ENCODE measurements around the gene ACTA1.
"Not testable (repeated sequence)": the region's sequence is repeated elsewhere in the genome, so short reads cannot be mapped to it uniquely, and the experiment has no call there.

The ACTA1 gene

DNA sequence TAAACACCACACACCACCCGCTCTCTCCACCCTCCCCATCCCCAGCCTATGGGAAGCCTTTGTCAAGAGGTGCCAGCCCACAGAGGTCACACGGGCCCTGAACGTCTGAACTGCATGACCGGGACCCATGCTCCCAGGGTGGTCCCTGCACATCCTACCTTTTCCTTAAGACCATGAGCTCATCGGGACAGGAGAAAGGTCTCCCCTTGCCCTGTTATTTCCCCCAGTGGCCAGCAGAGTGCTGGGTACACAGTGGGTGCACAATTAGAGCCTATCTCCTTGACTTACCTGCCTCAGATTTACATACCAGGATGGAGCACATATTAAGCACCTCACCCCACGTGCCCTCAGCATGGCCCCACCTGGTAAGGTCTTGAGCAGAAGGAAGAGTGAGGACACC, 30.9 kb downstream of the ACTA1 start:
- Histone ChIP-seq H2AFZ (no peak overlapping the region), H3K9ac (no peak overlapping the region), H3K4me3 (ENCODE audit: low read depth, low read length) (no peak overlapping the region), H3K4me2 (ENCODE audit: low read length) (no peak overlapping the region), H3K4me1 (no peaks in the 10 kb centered on the region), H3K9me3 (ENCODE audit: control insufficient read depth, low read length) (no peaks in the 10 kb centered on the region), H3K79me2 (no peaks in the 10 kb centered on the region), H3K36me3 (ENCODE audit: control insufficient read depth, insufficient read depth, low read length) (no peaks in the 10 kb centered on the region), H3K27me3 (ENCODE audit: control insufficient read depth, insufficient read depth, low read length) (peaks cover 10% of the 10 kb centered on the region), H3K27ac (no peak overlapping the region)
- TF ChIP-seq, protein P1, sequence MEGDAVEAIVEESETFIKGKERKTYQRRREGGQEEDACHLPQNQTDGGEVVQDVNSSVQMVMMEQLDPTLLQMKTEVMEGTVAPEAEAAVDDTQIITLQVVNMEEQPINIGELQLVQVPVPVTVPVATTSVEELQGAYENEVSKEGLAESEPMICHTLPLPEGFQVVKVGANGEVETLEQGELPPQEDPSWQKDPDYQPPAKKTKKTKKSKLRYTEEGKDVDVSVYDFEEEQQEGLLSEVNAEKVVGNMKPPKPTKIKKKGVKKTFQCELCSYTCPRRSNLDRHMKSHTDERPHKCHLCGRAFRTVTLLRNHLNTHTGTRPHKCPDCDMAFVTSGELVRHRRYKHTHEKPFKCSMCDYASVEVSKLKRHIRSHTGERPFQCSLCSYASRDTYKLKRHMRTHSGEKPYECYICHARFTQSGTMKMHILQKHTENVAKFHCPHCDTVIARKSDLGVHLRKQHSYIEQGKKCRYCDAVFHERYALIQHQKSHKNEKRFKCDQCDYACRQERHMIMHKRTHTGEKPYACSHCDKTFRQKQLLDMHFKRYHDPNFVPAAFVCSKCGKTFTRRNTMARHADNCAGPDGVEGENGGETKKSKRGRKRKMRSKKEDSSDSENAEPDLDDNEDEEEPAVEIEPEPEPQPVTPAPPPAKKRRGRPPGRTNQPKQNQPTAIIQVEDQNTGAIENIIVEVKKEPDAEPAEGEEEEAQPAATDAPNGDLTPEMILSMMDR (IDR thresholded peaks at IDR 0.05), result no peak

DNA sequence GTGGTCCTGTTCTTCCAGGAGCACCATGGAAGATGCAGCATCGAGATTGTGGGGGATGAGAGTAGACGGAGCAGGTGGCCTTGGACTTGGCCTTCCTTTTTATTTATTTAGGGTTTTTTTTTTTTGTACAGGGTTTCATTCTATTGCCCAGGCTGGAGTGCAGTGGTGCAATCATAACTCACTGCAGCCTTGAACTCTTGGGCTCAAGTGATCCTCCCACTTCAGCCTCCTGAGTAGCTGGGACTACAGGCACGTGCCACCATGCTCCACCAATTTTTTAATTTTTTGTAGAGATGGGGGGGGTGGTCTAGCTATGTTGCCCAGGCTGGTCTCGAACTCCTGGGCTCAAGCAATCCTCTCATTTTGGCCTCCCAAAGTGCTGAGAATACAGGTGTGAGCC, 31.6 kb downstream of the ACTA1 start:
- not testable (repeated sequence) for H3K36me3 ChIP-seq (ENCODE audit: control insufficient read depth, insufficient read depth, low read length); H3K79me2 ChIP-seq; H3K9me3 ChIP-seq (ENCODE audit: control insufficient read depth, low read length); H3K27ac ChIP-seq; H3K4me2 ChIP-seq (ENCODE audit: low read length); H3K4me1 ChIP-seq; H3K4me3 ChIP-seq (ENCODE audit: low read depth, low read length); H3K27me3 ChIP-seq (ENCODE audit: control insufficient read depth, insufficient read depth, low read length); H2AFZ ChIP-seq; H3K9ac ChIP-seq

DNA sequence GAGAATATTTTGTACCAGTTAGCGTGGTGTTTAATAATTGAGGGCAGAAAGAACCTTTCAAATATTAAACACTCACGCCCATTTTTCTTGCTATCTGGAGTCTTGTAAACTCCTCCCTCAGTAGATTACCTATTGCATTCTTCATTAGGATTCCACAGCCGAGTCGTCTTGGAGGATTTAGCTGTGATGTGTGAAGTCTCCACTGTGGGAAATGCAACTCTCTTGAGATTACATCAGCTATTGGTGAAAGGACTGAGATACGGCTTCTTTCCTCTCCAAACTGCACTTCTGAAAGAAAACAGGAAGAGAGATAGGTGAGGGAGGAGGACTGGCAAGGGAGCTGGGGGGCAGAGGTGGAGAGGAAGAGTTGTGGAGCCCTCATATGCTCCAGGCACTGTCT, 36.1 kb downstream of the ACTA1 start:
- TF ChIP-seq, protein P1 (IDR thresholded peaks at IDR 0.05), result no peak
- no peak overlapping the region for H3K4me3 ChIP-seq (ENCODE audit: low read depth, low read length)
- H3K79me2 ChIP-seq, result no peaks in the 10 kb centered on the region
- no peaks in the 10 kb centered on the region for H3K27me3 ChIP-seq (ENCODE audit: control insufficient read depth, insufficient read depth, low read length)
- H3K27ac ChIP-seq, result no peak overlapping the region
- no peaks in the 10 kb centered on the region for H3K9me3 ChIP-seq (ENCODE audit: control insufficient read depth, low read length)
- no peak overlapping the region for H3K4me2 ChIP-seq (ENCODE audit: low read length)
- no peak overlapping the region for H3K9ac ChIP-seq
- no peak overlapping the region for H2AFZ ChIP-seq
- H3K36me3 ChIP-seq (ENCODE audit: control insufficient read depth, insufficient read depth, low read length), result no peaks in the 10 kb centered on the region
- H3K4me1 ChIP-seq, result no peaks in the 10 kb centered on the region

DNA sequence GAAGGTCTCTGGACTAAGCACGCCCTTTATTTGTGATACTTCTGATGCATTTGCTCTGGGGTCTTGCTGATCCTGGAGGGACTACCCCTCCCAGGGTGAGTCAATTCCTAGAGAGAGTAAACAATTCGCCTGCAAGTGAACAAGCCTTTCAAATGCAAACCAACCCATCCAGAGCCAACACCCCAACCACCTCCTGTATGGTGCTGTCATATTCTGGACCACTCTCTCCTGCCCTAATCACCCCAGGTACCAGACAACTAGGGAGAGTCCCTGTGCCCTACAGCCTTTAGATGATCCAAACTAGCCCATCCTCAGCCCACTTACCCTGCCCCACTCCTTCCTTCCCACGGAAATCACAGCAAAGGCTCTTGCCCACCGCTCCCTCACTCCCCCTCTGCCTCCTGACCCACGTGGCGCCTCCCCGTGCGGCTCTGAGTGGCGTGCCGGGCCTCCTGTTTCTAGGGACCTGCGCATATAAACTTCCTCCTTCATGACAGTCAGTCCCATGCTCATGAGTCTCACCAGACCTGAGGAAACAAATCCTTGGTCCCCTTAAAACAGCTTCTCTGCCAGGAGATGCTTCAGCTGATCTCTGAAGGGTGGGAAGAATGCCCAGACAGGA, 37.2 kb downstream of the ACTA1 start:
- Histone ChIP-seq H3K4me3 (ENCODE audit: low read depth, low read length) (no peak overlapping the region), H3K9me3 (ENCODE audit: control insufficient read depth, low read length) (no peaks in the 10 kb centered on the region), H3K36me3 (ENCODE audit: control insufficient read depth, insufficient read depth, low read length) (no peaks in the 10 kb centered on the region), H3K79me2 (no peaks in the 10 kb centered on the region), H3K4me2 (ENCODE audit: low read length) (no peak overlapping the region), H3K9ac (no peak overlapping the region), H3K4me1 (no peaks in the 10 kb centered on the region), H3K27ac (no peak overlapping the region), H2AFZ (no peak overlapping the region), H3K27me3 (ENCODE audit: control insufficient read depth, insufficient read depth, low read length) (no peaks in the 10 kb centered on the region)
- TF ChIP-seq, protein P1 (IDR thresholded peaks at IDR 0.05), result no peak

DNA sequence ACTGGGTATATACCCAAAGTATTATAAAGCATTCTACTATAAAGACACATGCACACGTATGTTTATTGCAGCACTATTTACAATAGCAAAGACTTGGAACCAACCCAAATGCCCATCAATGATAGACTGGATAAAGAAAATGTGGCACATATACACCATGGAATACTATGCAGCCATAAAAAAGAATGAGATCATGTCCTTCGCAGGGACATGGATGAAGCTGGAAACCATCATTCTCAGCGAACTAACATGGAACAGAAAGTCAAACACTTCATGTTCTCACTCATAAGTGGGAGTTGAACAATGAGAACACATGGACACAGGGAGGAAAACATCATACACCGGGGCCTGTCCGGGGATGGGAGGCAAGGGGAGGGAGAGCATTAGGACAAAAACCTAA, 39.4 kb downstream of the ACTA1 start:
- H3K9ac ChIP-seq; H2AFZ ChIP-seq; H3K4me2 ChIP-seq (ENCODE audit: low read length); H3K27ac ChIP-seq; H3K36me3 ChIP-seq (ENCODE audit: control insufficient read depth, insufficient read depth, low read length); H3K27me3 ChIP-seq (ENCODE audit: control insufficient read depth, insufficient read depth, low read length); H3K4me1 ChIP-seq; H3K9me3 ChIP-seq (ENCODE audit: control insufficient read depth, low read length); H3K4me3 ChIP-seq (ENCODE audit: low read depth, low read length); H3K79me2 ChIP-seq: not testable (repeated sequence)

DNA sequence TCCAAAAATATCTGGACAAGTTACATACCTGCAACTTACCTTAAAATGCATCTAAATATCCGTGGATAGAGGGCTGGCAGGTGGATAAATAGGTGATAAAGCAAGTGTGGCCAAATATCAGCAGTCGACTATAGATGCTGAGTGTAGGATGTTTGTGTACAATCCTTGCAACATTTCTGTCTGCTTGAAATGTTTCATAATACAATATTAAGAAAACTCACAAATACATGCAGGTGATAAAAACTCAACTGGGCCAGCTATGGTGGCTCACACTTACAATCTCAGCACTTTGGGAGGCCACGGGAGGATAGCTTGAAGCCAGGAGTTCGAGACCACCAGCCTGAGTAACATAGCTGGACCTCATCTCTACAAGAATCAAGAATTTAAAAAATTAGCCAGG, 41.0 kb downstream of the ACTA1 start:
- H3K4me3 ChIP-seq (ENCODE audit: low read depth, low read length), result no peak overlapping the region
- H3K4me1 ChIP-seq, result no peaks in the 10 kb centered on the region
- no peaks in the 10 kb centered on the region for H3K36me3 ChIP-seq (ENCODE audit: control insufficient read depth, insufficient read depth, low read length)
- no peak overlapping the region for H3K27ac ChIP-seq
- no peak overlapping the region for H3K4me2 ChIP-seq (ENCODE audit: low read length)
- no peaks in the 10 kb centered on the region for H3K27me3 ChIP-seq (ENCODE audit: control insufficient read depth, insufficient read depth, low read length)
- no peak overlapping the region for H3K9ac ChIP-seq
- TF ChIP-seq, protein P1 (IDR thresholded peaks at IDR 0.05), result no peak
- no peak overlapping the region for H2AFZ ChIP-seq
- H3K9me3 ChIP-seq (ENCODE audit: control insufficient read depth, low read length), result no peaks in the 10 kb centered on the region
- H3K79me2 ChIP-seq, result no peaks in the 10 kb centered on the region
